Panc1 (cell line): ENCODE data around the gene S1PR2.

Experiments used
- POLR2AphosphoS5 ChIP-seq: IDR thresholded peaks from 2 replicates; pipeline ENCODE4 v1.6.1; 2012; ENCODE audit warnings: mild to moderate bottlenecking, low read depth, low read length, moderate library complexity
- SIN3A ChIP-seq: IDR thresholded peaks from 2 replicates; pipeline ENCODE4 v1.6.1; 2012; ENCODE audit warnings: low read depth, mild to moderate bottlenecking, low read length, moderate library complexity, borderline replicate concordance; ENCODE audit not compliant: insufficient read depth
- TCF7L2 ChIP-seq: IDR thresholded peaks from 2 replicates; pipeline ENCODE4 v1.6.1; 2011; ENCODE audit warnings: mild to moderate bottlenecking, low read depth, low read length, inconsistent platforms
- TF ChIP-seq, protein P1 (sequence below): fragments of 450-650 bp; IDR thresholded peaks from 2 replicates; pipeline ENCODE4 v1.5.1; 2017; ENCODE audit warnings: mild to moderate bottlenecking
- TF ChIP-seq, protein P2 (sequence below), 2 experiments: IDR thresholded peaks; 2 replicates each; pipeline ENCODE4 v1.6.1; 2011 to 2012; ENCODE audit warnings: low read depth in 2 of 2, control low read depth in 1 of 2, low read length in 1 of 2, mild to moderate bottlenecking in 1 of 2, moderate library complexity in 1 of 2; ENCODE audit not compliant: insufficient read depth in 1 of 2

DNA sequence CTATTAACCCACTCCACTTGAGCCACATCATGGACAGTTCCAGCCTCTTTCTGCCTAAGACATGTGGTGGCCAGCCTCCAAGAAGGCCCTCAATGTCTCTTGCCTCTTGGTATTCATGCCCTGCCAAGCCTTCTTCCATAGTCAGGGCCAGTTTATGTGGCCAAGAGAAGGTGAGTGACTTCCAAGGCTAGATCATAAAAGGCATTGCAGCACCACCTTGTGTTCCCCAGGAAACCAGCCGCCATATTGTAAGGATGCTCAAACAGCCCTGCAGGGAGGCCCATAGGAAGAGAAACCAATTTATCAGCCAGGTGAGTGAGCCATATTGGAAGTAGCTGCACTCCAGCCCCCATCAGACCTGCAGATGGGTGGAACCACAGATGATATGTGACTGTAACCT is 24.1 kb downstream of the S1PR2 start:
- TF ChIP-seq, protein P1, sequence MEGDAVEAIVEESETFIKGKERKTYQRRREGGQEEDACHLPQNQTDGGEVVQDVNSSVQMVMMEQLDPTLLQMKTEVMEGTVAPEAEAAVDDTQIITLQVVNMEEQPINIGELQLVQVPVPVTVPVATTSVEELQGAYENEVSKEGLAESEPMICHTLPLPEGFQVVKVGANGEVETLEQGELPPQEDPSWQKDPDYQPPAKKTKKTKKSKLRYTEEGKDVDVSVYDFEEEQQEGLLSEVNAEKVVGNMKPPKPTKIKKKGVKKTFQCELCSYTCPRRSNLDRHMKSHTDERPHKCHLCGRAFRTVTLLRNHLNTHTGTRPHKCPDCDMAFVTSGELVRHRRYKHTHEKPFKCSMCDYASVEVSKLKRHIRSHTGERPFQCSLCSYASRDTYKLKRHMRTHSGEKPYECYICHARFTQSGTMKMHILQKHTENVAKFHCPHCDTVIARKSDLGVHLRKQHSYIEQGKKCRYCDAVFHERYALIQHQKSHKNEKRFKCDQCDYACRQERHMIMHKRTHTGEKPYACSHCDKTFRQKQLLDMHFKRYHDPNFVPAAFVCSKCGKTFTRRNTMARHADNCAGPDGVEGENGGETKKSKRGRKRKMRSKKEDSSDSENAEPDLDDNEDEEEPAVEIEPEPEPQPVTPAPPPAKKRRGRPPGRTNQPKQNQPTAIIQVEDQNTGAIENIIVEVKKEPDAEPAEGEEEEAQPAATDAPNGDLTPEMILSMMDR, result no peak
- TF ChIP-seq POLR2AphosphoS5 (no peak), SIN3A (no peak), TCF7L2 (no peak)
- TF ChIP-seq, protein P2, sequence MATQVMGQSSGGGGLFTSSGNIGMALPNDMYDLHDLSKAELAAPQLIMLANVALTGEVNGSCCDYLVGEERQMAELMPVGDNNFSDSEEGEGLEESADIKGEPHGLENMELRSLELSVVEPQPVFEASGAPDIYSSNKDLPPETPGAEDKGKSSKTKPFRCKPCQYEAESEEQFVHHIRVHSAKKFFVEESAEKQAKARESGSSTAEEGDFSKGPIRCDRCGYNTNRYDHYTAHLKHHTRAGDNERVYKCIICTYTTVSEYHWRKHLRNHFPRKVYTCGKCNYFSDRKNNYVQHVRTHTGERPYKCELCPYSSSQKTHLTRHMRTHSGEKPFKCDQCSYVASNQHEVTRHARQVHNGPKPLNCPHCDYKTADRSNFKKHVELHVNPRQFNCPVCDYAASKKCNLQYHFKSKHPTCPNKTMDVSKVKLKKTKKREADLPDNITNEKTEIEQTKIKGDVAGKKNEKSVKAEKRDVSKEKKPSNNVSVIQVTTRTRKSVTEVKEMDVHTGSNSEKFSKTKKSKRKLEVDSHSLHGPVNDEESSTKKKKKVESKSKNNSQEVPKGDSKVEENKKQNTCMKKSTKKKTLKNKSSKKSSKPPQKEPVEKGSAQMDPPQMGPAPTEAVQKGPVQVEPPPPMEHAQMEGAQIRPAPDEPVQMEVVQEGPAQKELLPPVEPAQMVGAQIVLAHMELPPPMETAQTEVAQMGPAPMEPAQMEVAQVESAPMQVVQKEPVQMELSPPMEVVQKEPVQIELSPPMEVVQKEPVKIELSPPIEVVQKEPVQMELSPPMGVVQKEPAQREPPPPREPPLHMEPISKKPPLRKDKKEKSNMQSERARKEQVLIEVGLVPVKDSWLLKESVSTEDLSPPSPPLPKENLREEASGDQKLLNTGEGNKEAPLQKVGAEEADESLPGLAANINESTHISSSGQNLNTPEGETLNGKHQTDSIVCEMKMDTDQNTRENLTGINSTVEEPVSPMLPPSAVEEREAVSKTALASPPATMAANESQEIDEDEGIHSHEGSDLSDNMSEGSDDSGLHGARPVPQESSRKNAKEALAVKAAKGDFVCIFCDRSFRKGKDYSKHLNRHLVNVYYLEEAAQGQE (IDR thresholded peaks at IDR 0.05; ENCODE audit: insufficient read depth in 1 of 2, low read depth in 2 of 2, low read length in 1 of 2), result no peak
